IPS-NIHi7 (cell line): ENCODE data around the gene PPM1M.

Experiments
- DNase-seq: peaks from one replicate; pipeline ENCODE4 v3.0.0; 2012; ENCODE audit warnings: mixed read lengths; ENCODE audit errors: extremely low spot score

PPM1M gene, protein sequence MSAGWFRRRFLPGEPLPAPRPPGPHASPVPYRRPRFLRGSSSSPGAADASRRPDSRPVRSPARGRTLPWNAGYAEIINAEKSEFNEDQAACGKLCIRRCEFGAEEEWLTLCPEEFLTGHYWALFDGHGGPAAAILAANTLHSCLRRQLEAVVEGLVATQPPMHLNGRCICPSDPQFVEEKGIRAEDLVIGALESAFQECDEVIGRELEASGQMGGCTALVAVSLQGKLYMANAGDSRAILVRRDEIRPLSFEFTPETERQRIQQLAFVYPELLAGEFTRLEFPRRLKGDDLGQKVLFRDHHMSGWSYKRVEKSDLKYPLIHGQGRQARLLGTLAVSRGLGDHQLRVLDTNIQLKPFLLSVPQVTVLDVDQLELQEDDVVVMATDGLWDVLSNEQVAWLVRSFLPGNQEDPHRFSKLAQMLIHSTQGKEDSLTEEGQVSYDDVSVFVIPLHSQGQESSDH

GRCh38 chr3:52245322-52246263 lies at the start of gene PPM1M:
Gene PPM1M, plus strand, starts transcription at chr3:52245759. Its CDS starts 66 bp downstream, at chr3:52245825.
- peak; percentile 80 for DNase-seq

- DNase-seq = no peak
These were observed 49.7 kb upstream of the PPM1M start for GRCh38 chr3:52195823-52196331.

DNA sequence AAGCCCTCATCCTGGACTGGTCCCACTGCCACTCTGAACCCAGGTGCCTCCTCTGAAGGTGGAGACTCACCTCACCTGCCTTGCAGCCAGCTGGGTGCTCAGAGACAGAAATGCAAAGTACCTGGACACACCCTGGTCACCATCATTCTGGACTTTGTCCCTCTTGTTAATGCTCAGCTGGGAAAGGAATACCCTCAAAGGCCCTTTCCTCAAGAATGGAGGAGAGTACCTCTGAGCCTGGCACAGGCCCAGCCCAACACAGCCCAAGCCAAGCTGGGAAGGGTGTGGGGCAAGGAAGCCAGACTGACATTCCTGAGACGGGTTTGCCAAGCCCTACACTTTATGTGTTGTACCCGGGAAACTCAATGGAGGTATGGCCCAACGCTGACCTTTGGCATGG lies 48.6 kb upstream of the PPM1M start:
- DNase-seq = no peak

DNA sequence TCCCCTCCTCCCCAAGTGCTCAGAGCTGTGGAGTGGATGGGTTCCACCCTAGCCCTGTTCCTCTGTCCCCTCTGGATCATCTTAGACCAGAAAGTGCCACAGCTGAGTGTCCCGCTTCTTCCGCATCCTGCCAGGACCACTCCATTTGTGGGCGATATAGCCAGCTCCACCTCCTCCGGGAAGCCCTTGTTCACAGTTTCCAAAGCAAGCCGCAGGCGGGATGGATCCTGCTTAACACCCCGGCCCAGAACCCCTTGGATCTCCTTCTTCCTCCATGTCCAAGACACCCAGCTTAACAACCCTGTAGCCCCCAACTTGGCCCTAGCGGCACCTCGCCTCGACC lies 48.1 kb upstream of the PPM1M start:
- peak; percentile 42 for DNase-seq

- DNase-seq = peak; percentile 100
These were observed 47.5 kb upstream of the PPM1M start, which contains the start of gene ALAS1 for GRCh38 chr3:52197842-52198625. Gene ALAS1, plus strand, starts transcription at chr3:52198160. Its CDS starts 1,082 bp downstream, at chr3:52199242.

DNA sequence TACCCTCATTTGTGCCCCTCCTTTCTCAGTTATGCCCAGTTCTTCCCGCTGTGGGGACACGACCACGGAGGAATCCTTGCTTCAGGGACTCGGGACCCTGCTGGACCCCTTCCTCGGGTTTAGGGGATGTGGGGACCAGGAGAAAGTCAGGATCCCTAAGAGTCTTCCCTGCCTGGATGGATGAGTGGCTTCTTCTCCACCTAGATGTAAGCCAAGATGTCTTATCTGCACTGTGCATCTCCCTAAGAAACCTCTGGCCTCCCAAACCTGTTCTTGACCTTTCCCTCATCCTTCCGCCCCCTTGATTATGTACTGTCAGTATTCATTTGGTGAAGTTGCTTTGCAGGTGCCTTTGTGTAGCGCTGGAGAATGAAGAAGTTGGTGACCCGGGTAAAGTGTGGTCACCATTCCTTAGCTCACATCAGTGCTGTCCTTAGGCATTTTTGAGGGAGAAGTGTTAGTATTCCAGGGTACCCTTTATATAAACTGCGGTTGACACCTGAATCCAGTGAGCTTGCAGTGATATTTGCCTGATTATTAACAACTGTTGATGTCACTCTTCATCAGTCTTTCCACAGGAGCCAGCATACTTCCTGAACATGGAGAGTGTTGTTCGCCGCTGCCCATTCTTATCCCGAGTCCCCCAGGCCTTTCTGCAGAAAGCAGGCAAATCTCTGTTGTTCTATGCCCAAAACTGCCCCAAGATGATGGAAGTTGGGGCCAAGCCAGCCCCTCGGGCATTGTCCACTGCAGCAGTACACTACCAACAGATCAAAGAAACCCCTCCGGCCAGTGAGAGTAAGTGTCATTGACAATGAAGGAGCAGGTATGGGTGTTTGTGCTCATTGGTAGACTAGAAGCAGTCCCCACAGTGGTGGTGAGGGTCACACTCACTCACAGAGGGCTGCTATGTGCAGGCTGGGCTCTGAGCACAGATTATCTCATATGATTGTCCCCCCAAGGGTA lies 46.6 kb upstream of the PPM1M start:
- no peak for DNase-seq

- no peak for DNase-seq
These were observed 44.4 kb upstream of the PPM1M start for GRCh38 chr3:52200981-52201679.

DNA sequence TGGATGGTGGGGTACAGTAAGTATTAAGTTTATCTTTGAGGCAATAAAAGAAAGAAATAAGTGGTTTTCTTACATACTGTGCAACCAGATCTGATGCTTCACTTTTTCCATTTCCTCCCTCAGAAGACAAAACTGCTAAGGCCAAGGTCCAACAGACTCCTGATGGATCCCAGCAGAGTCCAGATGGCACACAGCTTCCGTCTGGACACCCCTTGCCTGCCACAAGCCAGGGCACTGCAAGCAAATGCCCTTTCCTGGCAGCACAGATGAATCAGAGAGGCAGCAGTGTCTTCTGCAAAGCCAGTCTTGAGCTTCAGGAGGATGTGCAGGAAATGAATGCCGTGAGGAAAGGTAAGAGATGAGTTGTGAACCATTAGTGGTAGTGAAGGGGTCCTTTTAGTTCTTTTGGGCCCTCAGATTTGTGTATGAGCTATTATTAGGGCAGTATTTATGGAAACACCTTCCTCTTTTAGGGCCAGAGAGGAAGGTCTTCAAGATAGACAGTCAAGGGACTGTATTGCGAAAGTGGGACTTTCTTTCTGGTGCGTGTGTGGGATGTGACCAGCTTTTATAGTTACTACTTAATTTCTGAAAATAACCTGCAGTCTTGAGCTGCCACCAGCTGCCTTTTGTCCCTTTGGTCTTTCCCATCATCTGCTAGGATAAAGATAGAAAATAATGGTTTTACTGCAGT lies 43.0 kb upstream of the PPM1M start:
- no peak for DNase-seq

DNA sequence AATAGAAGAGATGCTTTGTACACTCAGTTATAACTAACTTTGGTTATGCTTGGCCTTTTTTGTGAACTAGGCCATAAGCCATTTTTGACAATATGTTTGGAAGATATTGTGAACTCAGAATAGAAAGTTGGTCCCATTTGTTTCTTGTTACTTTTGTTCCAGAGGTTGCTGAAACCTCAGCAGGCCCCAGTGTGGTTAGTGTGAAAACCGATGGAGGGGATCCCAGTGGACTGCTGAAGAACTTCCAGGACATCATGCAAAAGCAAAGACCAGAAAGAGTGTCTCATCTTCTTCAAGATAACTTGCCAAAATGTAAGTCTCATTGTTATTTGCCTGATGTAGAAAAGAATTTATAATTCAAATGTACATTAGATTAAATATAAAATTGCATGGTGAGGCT lies 41.9 kb upstream of the PPM1M start:
- DNase-seq = no peak

GRCh38 chr3:52204337-52205073 lies 41.1 kb upstream of the PPM1M start:
- DNase-seq = no peak

DNA sequence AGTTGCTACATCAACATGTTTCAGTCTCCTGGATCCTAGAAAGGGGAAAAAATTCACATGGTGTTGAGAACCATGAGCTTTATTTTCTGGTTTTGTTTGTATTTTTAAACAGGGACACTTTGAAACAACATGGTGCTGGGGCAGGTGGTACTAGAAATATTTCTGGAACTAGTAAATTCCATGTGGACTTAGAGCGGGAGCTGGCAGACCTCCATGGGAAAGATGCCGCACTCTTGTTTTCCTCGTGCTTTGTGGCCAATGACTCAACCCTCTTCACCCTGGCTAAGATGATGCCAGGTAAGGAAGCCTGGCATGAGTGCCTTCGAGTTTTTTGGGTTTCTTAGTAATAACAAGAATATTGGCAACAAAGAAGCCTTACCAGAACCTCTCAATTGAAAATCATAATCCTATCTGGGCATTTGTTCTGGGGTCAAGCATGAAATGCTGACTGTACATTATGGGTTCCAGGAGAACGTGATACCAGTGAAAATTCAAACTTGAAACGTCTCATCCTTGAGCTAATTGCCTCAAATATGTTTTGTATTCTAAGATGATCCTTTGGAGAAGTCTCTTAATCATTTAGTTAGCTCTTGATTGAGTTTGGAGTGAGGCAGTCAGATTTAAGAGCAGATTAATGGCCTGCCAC lies 39.7 kb upstream of the PPM1M start:
- DNase-seq = no peak

GRCh38 chr3:52208556-52208955 lies 37.0 kb upstream of the PPM1M start:
- no peak for DNase-seq

DNA sequence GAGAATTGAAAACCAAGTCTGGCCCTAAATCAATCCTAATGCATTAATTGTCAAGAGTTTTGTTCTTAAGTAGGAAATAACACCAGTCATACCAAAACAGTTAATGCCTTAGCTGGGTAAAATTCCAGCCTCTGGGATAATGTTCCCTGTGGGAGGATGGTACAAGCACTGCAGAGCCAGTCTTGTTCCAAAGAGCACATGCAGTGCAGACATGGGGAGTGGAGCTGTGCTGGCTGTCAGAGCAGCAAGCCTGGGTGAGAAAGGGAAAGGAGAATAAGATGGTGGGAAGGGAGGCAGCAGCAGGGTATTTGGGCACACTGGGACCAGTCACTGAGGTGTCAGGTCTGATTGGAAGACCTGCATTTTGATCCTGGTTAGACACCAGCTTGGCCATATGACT lies 35.5 kb upstream of the PPM1M start:
- DNase-seq = no peak

- no peak for DNase-seq
These were observed 35.0 kb upstream of the PPM1M start for GRCh38 chr3:52210550-52211046.

DNA sequence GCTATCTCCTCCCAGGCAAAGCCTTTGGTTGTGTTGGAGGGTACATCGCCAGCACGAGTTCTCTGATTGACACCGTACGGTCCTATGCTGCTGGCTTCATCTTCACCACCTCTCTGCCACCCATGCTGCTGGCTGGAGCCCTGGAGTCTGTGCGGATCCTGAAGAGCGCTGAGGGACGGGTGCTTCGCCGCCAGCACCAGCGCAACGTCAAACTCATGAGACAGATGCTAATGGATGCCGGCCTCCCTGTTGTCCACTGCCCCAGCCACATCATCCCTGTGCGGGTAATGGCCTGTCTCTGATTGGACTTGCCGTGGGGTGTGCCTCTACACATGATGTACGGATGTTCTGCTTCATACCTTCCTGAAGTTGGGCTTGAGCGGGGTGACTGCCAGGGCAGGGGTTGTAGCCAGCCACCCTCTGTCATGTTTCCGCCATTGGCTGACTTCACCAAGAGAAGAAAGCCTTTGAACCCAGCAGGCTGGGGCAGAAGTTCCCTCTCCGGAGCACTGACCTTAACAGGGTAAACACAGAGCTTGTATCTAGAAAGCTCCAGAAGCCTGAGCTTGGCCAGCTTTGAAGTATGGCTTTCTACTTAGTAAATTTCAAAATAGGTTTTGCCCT lies 34.2 kb upstream of the PPM1M start:
- no peak for DNase-seq

DNA sequence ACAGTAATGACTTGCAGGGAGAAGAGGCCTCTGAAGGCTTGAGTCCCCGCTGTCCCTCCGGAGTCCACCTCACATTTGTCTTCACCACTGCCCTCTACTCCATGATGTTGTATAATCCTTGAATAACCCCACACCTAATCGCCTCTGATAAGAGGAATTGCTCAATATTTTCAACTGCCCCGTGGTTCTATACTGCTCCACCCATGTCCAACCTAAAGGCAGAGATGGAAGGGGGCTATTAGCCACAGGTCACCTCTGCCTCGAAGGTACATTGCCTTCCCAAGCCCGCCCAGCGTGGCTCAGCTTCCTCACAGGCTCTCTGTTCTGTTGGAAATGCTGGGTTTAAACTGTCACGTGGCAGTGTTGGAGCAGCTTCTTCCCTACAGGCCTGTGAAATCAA lies 32.6 kb upstream of the PPM1M start:
- no peak for DNase-seq

DNA sequence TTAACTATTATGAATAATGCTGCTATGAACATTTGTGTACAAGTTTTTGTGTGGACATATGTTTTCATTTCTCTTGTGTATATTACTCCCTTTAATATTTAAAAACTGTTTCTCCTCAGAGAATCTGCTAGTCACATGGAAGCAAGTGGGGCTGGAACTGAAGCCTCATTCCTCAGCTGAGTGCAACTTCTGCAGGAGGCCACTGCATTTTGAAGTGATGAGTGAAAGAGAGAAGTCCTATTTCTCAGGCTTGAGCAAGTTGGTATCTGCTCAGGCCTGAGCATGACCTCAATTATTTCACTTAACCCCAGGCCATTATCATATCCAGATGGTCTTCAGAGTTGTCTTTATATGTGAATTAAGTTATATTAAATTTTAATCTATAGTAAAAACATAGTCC lies 31.7 kb upstream of the PPM1M start:
- DNase-seq = no peak
